ENCODE data around the gene C7. TPM values are rescaled to one million over a fixed set of nuclear protein-coding genes. Genes with fewer than 3 reads are reported as not detected.

Gene C7
- total RNA-seq, 6 experiments from 2014 or later = 49.0 to 191 (median 90.0) TPM

DNA sequence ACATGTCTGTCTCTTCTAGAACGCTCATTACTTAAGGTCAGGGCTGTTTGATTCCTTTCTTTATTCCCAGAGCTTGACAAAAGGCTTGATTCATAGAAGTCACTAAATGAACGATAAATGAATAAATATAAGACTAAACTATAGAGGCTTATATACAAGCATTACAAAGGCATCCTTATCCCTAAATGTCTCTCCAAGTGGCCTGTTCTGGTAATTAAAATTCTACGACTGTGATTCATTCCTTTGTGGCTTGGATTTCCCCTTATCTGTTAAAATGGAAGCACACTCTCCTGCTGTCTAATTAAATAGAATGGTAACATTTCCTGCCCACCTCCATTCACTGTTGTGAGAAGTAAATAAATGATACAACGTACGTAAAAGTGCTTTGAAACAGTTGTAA is 49.5 kb downstream of the C7 start:
- WGBS (ENCODE audit: insufficient coverage, low coverage, low lambda C conversion rate, missing lambda C conversion rate) = 91% methylated on average over 5 of the region's 5 CpGs
- Histone ChIP-seq H3K36me3 (no peaks in the 10 kb centered on the region), H3K9me3 (no peaks in the 10 kb centered on the region), H3K4me1 (no peaks in the 10 kb centered on the region), H3K27ac (no peak overlapping the region), H3K27me3 (no peaks in the 10 kb centered on the region), H3K4me3 (no peak overlapping the region)
- ATAC-seq = no peak
- no peak for DNase-seq
- intact Hi-C loops (cut with DNase I) = no loop called here
- TF ChIP-seq POLR2A (IDR thresholded peaks at IDR 0.05) = no peak
- TF ChIP-seq, protein P1, sequence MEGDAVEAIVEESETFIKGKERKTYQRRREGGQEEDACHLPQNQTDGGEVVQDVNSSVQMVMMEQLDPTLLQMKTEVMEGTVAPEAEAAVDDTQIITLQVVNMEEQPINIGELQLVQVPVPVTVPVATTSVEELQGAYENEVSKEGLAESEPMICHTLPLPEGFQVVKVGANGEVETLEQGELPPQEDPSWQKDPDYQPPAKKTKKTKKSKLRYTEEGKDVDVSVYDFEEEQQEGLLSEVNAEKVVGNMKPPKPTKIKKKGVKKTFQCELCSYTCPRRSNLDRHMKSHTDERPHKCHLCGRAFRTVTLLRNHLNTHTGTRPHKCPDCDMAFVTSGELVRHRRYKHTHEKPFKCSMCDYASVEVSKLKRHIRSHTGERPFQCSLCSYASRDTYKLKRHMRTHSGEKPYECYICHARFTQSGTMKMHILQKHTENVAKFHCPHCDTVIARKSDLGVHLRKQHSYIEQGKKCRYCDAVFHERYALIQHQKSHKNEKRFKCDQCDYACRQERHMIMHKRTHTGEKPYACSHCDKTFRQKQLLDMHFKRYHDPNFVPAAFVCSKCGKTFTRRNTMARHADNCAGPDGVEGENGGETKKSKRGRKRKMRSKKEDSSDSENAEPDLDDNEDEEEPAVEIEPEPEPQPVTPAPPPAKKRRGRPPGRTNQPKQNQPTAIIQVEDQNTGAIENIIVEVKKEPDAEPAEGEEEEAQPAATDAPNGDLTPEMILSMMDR (IDR thresholded peaks at IDR 0.05) = no peak

GRCh38 chr5:40960037-40960436 is 50.7 kb downstream of the C7 start:
- WGBS (ENCODE audit: insufficient coverage, low coverage, low lambda C conversion rate, missing lambda C conversion rate) = 100% methylated on average over 1 of the region's 1 CpG
- no peak overlapping the region for H3K27ac ChIP-seq
- no peaks in the 10 kb centered on the region for H3K27me3 ChIP-seq
- H3K4me1 ChIP-seq = no peaks in the 10 kb centered on the region
- no peak overlapping the region for H3K4me3 ChIP-seq
- DNase-seq (no peak), ATAC-seq (no peak)
- no peaks in the 10 kb centered on the region for H3K9me3 ChIP-seq
- TF ChIP-seq, protein P1 (IDR thresholded peaks at IDR 0.05) = no peak
- TF ChIP-seq POLR2A (IDR thresholded peaks at IDR 0.05) = no peak
- intact Hi-C loops (cut with DNase I) = no loop called here
- no peaks in the 10 kb centered on the region for H3K36me3 ChIP-seq

- ATAC-seq = peak; percentile 72 to 81 (median 75)
- WGBS (ENCODE audit: insufficient coverage, low coverage, low lambda C conversion rate, missing lambda C conversion rate) = 79% methylated on average over 4 of the region's 4 CpGs
- TF ChIP-seq, protein P1 (IDR thresholded peaks at IDR 0.05) = peak; percentile 17 to 33 (median 26)
- TF ChIP-seq POLR2A (IDR thresholded peaks at IDR 0.05) = no peak
These were observed 53.1 kb downstream of the C7 start for GRCh38 chr5:40962207-40962955.

GRCh38 chr5:40972434-40972833 is 63.1 kb downstream of the C7 start:
- peaks cover 0 to 2% (median 0%) of the 10 kb centered on the region in 4 donors for H3K4me1 ChIP-seq
- DNase-seq (no peak), ATAC-seq (no peak)
- no peak overlapping the region for H3K4me3 ChIP-seq
- H3K27ac ChIP-seq = no peak overlapping the region
- H3K27me3 ChIP-seq = no peaks in the 10 kb centered on the region
- 50% methylated on average over 1 of the region's 2 CpGs for WGBS (ENCODE audit: insufficient coverage, low coverage, low lambda C conversion rate, missing lambda C conversion rate)
- H3K36me3 ChIP-seq = no peaks in the 10 kb centered on the region
- no peak for TF ChIP-seq POLR2A (IDR thresholded peaks at IDR 0.05)
- TF ChIP-seq, protein P1 (IDR thresholded peaks at IDR 0.05) = no peak
- no peaks in the 10 kb centered on the region for H3K9me3 ChIP-seq
- intact Hi-C loops (cut with DNase I) = no loop called here

More at GRCh38 chr5:40962207-40962955, 53.1 kb downstream of the C7 start:
- Histone ChIP-seq H3K9me3 (no peaks in the 10 kb centered on the region), H3K4me3 (no peak overlapping the region), H3K36me3 (no peaks in the 10 kb centered on the region), H3K27ac (no peak overlapping the region), H3K27me3 (no peaks in the 10 kb centered on the region), H3K4me1 (no peaks in the 10 kb centered on the region)
- no peak for DNase-seq
- intact Hi-C loops (cut with DNase I) = no loop called here

All from right lobe of liver (tissue), 6 donors.